T-helper 2 cell treated with Interferon-gamma antibody and Interleukin-4, amounts not matched to agents 5 μg/mL and 100 μg/mL, for 36 hours (primary cell): ENCODE data around the gene AK3.
A peak's percentile ranks its signal among the peaks of the same experiment; 100 is the strongest.
"Not testable (repeated sequence)": the region's sequence is repeated elsewhere in the genome, so short reads cannot be mapped to it uniquely, and the experiment has no call there.

ENCODE experiments used
- DNase-seq: peaks from one replicate; pipeline ENCODE4 v3.0.0; 2021; ENCODE audit warnings: low spot score
- H3K27ac Mint-ChIP-seq: one replicate; pipeline ENCODE4 v1.8.0; 2021; ENCODE audit warnings: mild to moderate bottlenecking, mixed read lengths
- H3K27me3 Mint-ChIP-seq: one replicate; pipeline ENCODE4 v1.8.0; 2021; ENCODE audit warnings: low read depth, mixed read lengths
- H3K36me3 Mint-ChIP-seq: one replicate; pipeline ENCODE4 v1.8.0; 2021; ENCODE audit warnings: low read depth, mixed read lengths
- H3K4me1 Mint-ChIP-seq: one replicate; pipeline ENCODE4 v1.8.0; 2021; ENCODE audit warnings: low read depth, mixed read lengths
- H3K4me3 Mint-ChIP-seq: one replicate; pipeline ENCODE4 v1.8.0; 2022; ENCODE audit warnings: mild to moderate bottlenecking, moderate library complexity, mixed read lengths
- H3K9me3 Mint-ChIP-seq: one replicate; pipeline ENCODE4 v1.8.0; 2021; ENCODE audit warnings: mixed read lengths

The AK3 gene

DNA sequence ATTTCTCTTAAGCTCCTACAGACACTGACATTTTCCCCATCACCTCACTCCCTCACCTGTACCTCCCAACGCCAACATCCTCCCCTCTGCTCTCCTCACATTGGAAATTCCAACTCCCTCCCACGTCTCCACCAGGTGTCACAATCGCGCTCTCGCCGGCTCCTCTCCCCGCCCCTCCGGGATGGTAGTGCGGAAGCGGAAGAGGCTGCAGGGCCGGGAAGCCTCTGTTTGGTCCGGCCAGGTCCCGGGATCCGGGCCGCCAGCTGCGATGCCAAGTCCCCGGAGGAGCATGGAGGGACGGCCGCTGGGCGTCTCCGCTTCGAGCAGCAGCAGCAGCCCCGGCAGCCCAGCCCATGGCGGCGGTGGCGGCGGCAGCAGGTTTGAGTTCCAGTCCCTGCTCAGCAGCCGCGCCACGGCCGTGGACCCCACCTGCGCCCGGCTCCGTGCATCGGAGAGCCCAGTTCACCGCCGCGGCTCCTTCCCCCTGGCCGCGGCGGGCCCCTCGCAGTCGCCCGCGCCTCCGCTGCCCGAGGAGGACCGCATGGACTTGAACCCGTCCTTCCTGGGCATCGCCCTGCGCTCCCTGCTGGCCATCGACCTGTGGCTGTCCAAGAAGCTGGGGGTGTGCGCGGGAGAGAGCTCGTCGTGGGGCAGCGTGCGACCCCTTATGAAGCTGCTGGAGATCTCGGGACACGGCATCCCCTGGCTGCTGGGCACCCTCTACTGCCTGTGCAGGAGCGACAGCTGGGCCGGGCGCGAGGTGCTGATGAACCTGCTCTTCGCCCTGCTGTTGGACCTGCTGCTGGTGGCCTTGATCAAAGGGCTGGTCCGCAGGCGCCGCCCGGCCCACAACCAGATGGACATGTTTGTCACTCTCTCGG, 78.7 kb downstream of the AK3 start, which contains the start of gene PLPP6:
Gene PLPP6, plus strand, starts transcription at position 187 of the 881 bp plus-strand sequence. Its CDS starts 82 bp downstream, at position 269.
- DNase-seq = peak; percentile 76
- Mint-ChIP-seq H3K9me3 (no peaks in the 10 kb centered on the region), H3K36me3 (peaks cover 3% of the 10 kb centered on the region), H3K4me3 (peak within 1 kb of the TSS; percentile 90), H3K4me1 (peaks cover 43% of the 10 kb centered on the region), H3K27me3 (peaks cover 17% of the 10 kb centered on the region), H3K27ac (peak within 1 kb of the TSS; percentile 77)

DNA sequence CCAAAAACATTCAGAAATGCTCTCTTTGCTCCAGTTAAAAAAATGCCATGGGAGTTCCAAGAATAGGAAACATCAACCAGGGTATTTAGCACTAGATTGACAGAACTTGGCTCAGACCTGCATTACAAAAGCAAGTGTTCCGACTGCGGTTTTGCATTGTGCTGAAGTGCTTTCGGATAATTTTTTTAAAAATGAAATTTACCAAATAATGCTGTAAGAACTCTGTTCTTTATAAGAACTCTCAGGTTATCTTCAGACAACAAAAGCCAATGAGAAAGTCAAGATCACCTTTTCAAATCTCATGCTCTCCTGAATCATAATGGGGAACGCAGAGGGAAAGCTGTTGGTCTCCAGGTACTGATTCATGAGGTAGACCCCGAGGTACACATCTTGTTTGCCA, 79.4 kb downstream of the AK3 start:
- H3K27ac Mint-ChIP-seq = peak overlapping the region; percentile 77

GRCh38 chr9:4661165-4661564, 79.8 kb downstream of the AK3 start:
- Mint-ChIP-seq H3K27ac (no peak overlapping the region), H3K36me3 (peaks cover 3% of the 10 kb centered on the region), H3K27me3 (peaks cover 9% of the 10 kb centered on the region), H3K4me1 (peaks cover 37% of the 10 kb centered on the region), H3K4me3 (peak overlapping the region; percentile 90), H3K9me3 (no peaks in the 10 kb centered on the region)
- DNase-seq = no peak

More for the DNA sequence above, 79.4 kb downstream of the AK3 start:
- no peak for DNase-seq
- H3K27me3 Mint-ChIP-seq = peaks cover 12% of the 10 kb centered on the region
- peak overlapping the region; percentile 90 for H3K4me3 Mint-ChIP-seq
- H3K9me3 Mint-ChIP-seq = no peaks in the 10 kb centered on the region
- peaks cover 3% of the 10 kb centered on the region for H3K36me3 Mint-ChIP-seq
- H3K4me1 Mint-ChIP-seq = peaks cover 40% of the 10 kb centered on the region

DNA sequence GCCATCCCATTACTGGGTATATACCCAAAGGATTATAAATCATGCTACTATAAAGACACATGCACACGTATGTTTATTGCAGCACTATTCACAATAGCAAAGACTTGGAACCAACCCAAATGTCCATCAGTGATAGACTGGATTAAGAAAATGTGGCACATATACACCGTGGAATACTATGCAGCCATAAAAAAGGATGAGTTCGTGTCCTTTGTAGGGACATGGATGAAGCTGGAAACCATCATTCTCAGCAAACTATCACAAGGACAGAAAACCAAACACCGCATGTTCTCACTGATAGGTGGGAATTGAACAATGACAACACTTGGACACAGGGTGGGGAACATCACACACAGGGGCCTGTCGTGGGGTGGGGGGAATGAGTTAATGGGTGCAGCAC, 80.3 kb downstream of the AK3 start:
- not testable (repeated sequence) for H3K36me3 Mint-ChIP-seq, H3K27ac Mint-ChIP-seq, H3K4me3 Mint-ChIP-seq, H3K27me3 Mint-ChIP-seq, H3K9me3 Mint-ChIP-seq, DNase-seq
- H3K4me1 Mint-ChIP-seq = peaks cover 32% of the 10 kb centered on the region
